HepG2 (cell line): ENCODE measurements around the gene FITM2. TPM values are rescaled to one million over a fixed set of nuclear protein-coding genes. Genes with fewer than 3 reads are reported as not detected.
A peak's percentile ranks its signal among the peaks of the same experiment; 100 is the strongest.

ENCODE experiments used
- CAMTA2 ChIP-seq: sonication (generic); formaldehyde crosslinking; IDR thresholded peaks from 2 replicates; pipeline ENCODE4 v1.4.0; 2020; ENCODE audit warnings: mild to moderate bottlenecking, missing genetic modification reagents, borderline replicate concordance
- E2F5 ChIP-seq: sonication (generic); formaldehyde crosslinking; conservative IDR thresholded peaks from 2 replicates; pipeline ENCODE4 v1.4.0; 2020; ENCODE audit warnings: missing genetic modification reagents
- FOXJ3 ChIP-seq: sonication (generic); formaldehyde crosslinking; IDR thresholded peaks from 2 replicates; pipeline ENCODE4 v1.4.0; 2020; ENCODE audit warnings: missing genetic modification reagents, mild to moderate bottlenecking, borderline replicate concordance
- FOXK1 ChIP-seq: sonication (generic); formaldehyde crosslinking; IDR thresholded peaks from 2 replicates; pipeline ENCODE4 v1.4.0; 2020; ENCODE audit warnings: low read depth, missing genetic modification reagents, borderline replicate concordance
- GPN1 ChIP-seq: sonication (generic); formaldehyde crosslinking; IDR thresholded peaks from 2 replicates; pipeline ENCODE4 v1.5.1; 2020; ENCODE audit warnings: missing genetic modification reagents, borderline replicate concordance
- HIVEP1 ChIP-seq: sonication (generic); formaldehyde crosslinking; IDR thresholded peaks from 2 replicates; pipeline ENCODE4 v1.4.0; 2020; ENCODE audit warnings: mild to moderate bottlenecking, missing genetic modification reagents
- MAFG ChIP-seq: sonication (generic); formaldehyde crosslinking; IDR thresholded peaks from 2 replicates; pipeline ENCODE4 v1.5.1; 2020; ENCODE audit warnings: mild to moderate bottlenecking, missing genetic modification reagents
- MBD4 ChIP-seq: IDR thresholded peaks from 2 replicates; pipeline ENCODE4 v1.6.1; 2012; ENCODE audit warnings: low read length, inconsistent platforms, borderline replicate concordance
- MLX ChIP-seq: IDR thresholded peaks from 2 replicates; pipeline ENCODE4 v1.6.1; 2016
- PLSCR1 ChIP-seq: sonication (generic); formaldehyde crosslinking; IDR thresholded peaks from 2 replicates; pipeline ENCODE4 v1.5.0; 2020; ENCODE audit warnings: missing genetic modification reagents, mild to moderate bottlenecking, borderline replicate concordance
- RFXAP ChIP-seq: sonication (generic); formaldehyde crosslinking; IDR thresholded peaks from 2 replicates; pipeline ENCODE4 v1.4.0; 2020; ENCODE audit warnings: missing genetic modification reagents, borderline replicate concordance
- TAF15 ChIP-seq: fragments of 200-400 bp; formaldehyde crosslinking; IDR thresholded peaks from one replicate; pipeline ENCODE4 v1.6.1; 2018; ENCODE audit warnings: mild to moderate bottlenecking, low read depth, low read length; ENCODE audit not compliant: poor library complexity, severe bottlenecking
- THRA ChIP-seq: sonication (generic); formaldehyde crosslinking; IDR thresholded peaks from 2 replicates; pipeline ENCODE4 v1.4.0; 2020; ENCODE audit warnings: missing genetic modification reagents, borderline replicate concordance
- U2AF2 ChIP-seq: fragments of 200-400 bp; formaldehyde crosslinking; IDR thresholded peaks from 2 replicates; pipeline ENCODE4 v1.6.1; 2017; ENCODE audit warnings: low read depth, mild to moderate bottlenecking, low read length
- ZFP90 ChIP-seq: sonication (generic); formaldehyde crosslinking; IDR thresholded peaks from 2 replicates; pipeline ENCODE4 v1.8.0; 2022; ENCODE audit warnings: missing genetic modification reagents, mild to moderate bottlenecking, inconsistent platforms, borderline replicate concordance
- ZMAT5 ChIP-seq: sonication (generic); formaldehyde crosslinking; IDR thresholded peaks from 2 replicates; pipeline ENCODE4 v1.5.0; 2020; ENCODE audit warnings: mild to moderate bottlenecking, low read depth, missing genetic modification reagents, borderline replicate concordance
- ZNF12 ChIP-seq: sonication (generic); formaldehyde crosslinking; IDR thresholded peaks from 2 replicates; pipeline ENCODE4 v1.5.0; 2020; ENCODE audit warnings: missing genetic modification reagents
- ZNF362 ChIP-seq: sonication (generic); formaldehyde crosslinking; IDR thresholded peaks from 2 replicates; pipeline ENCODE4 v1.4.0; 2020; ENCODE audit warnings: missing genetic modification reagents, mild to moderate bottlenecking, borderline replicate concordance
- ZNF451 ChIP-seq: sonication (generic); formaldehyde crosslinking; IDR thresholded peaks from 2 replicates; pipeline ENCODE4 v1.5.0; 2020; ENCODE audit warnings: mild to moderate bottlenecking, missing genetic modification reagents
- ZNF724P ChIP-seq: sonication (generic); formaldehyde crosslinking; IDR thresholded peaks from 2 replicates; pipeline ENCODE4 v1.8.0; 2022; ENCODE audit warnings: missing genetic modification reagents, borderline replicate concordance
- ZNF740 ChIP-seq: sonication (generic); formaldehyde crosslinking; IDR thresholded peaks from 2 replicates; pipeline ENCODE4 v1.4.0; 2020; ENCODE audit warnings: missing genetic modification reagents
- ZNF768 ChIP-seq: sonication (generic); formaldehyde crosslinking; IDR thresholded peaks from 2 replicates; pipeline ENCODE4 v1.4.0; 2020; ENCODE audit warnings: missing genetic modification reagents
- ZSCAN12 ChIP-seq: sonication (generic); formaldehyde crosslinking; IDR thresholded peaks from 2 replicates; pipeline ENCODE4 v1.9.0; 2021; ENCODE audit warnings: mild to moderate bottlenecking, missing genetic modification reagents
- ZSCAN20 ChIP-seq: sonication (generic); formaldehyde crosslinking; IDR thresholded peaks from 2 replicates; pipeline ENCODE4 v1.4.0; 2020; ENCODE audit warnings: missing genetic modification reagents, mild to moderate bottlenecking, borderline replicate concordance
- polyA plus RNA-seq, 8 experiments: library from polyadenylated mRNA; depleted of rRNA in 3 of 8; stranded (reverse) in 7 of 8; unstranded in 1 of 8; fragments of >200 nt; fragmentation: Illumina TruSeq in 4 of 8; extraction: Trizol in 4 of 8; gene quantifications; 2 replicates each; pipeline versions ENCODE4 v1.2.1 to v1.2.3, GENCODE V29; 2011 to 2016; ENCODE audit warnings: low read depth in 4 of 8, missing spikeins in 1 of 8, mixed read lengths in 1 of 8; ENCODE audit not compliant: insufficient read depth in 1 of 8
- total RNA-seq, 5 experiments: library from RNA; depleted of rRNA; stranded (reverse); fragments of >200 nt; fragmentation: Illumina TruSeq; extraction: Trizol; gene quantifications; 2 replicates each; pipeline ENCODE4 v1.2.3, GENCODE V29; 2016; ENCODE audit warnings: low read depth in 1 of 5

The FITM2 gene
- total and polyA plus RNA-seq, 2 of the 13 experiments (the other 11 are each of a cell fraction or from before 2014, with no cell fraction given) = 9.6 to 24.5 TPM

GRCh38 chr20:44302026-44302669, 8.9 kb downstream of the FITM2 start (continued):
- TF ChIP-seq ZNF724P (CRISPR knock-in tag) (no peak), FOXK1 (0 out of 2 replicates have a peak, but pooled peaks have one; percentile 57), U2AF2 (no peak), GPN1 (CRISPR knock-in tag) (no peak), E2F5 (CRISPR knock-in tag) (no peak), MBD4 (no peak), ZFP90 (no peak), ZNF12 (no peak), MLX (CRISPR knock-in tag) (no peak), HIVEP1 (CRISPR knock-in tag) (no peak), ZNF768 (CRISPR knock-in tag) (no peak), TAF15 (no peak), ZNF740 (no peak), PLSCR1 (no peak), ZMAT5 (CRISPR knock-in tag) (no peak), ZSCAN20 (CRISPR knock-in tag) (peak; percentile 66; the same call in 1 of the 2 replicates), ZSCAN12 (no peak), ZNF451 (CRISPR knock-in tag) (0 out of 2 replicates have a peak, but pooled peaks have one; percentile 4), RFXAP (CRISPR knock-in tag) (no peak), MAFG (CRISPR knock-in tag) (no peak), ZNF362 (CRISPR knock-in tag) (no peak; the same call in 1 of the 2 replicates), CAMTA2 (CRISPR knock-in tag) (no peak), THRA (CRISPR knock-in tag) (no peak; the same call in 1 of the 2 replicates), FOXJ3 (CRISPR knock-in tag) (peak; percentile 81; the same call in 1 of the 2 replicates)
